HCT116 (cell line): Measurements from ENCODE around the gene PNRC1. TPM values are rescaled to one million over a fixed set of nuclear protein-coding genes. Genes with fewer than 3 reads are reported as not detected.

Experiments used
- ATAC-seq: fragments of 200-7000 bp; cut with Tn5 transposase; 2 replicates; pipeline ENCODE4 v1.9.1; 2020; ENCODE audit warnings: mild to moderate bottlenecking, moderate library complexity
- BruUV-seq: library from RNA; stranded (reverse); fragments of 400-500 nt; replicated peaks from 2 replicates; lab custom pipeline; 2021; lab: Mats Ljungman, UMichigan
- CTCF ChIA-PET: fragments of 300-600 bp; sonication (Branson Sonifier 250); formaldehyde crosslinking; loops from one replicate; lab custom pipeline; 2021; ENCODE audit warnings: antibody characterized with exemption; lab: Charles Lee
- POLR2A ChIA-PET: fragments of 300-600, 350-600 bp; sonication (Branson Sonifier 250); formaldehyde crosslinking; loops from one replicate; lab custom pipeline; 2021; ENCODE audit warnings: antibody characterized with exemption; lab: Charles Lee
- RAD21 ChIA-PET, 2 experiments: fragments of 300-600 bp; sonication (Branson Sonifier 250); formaldehyde crosslinking; loops; one replicate each; lab custom pipeline; 2023; ENCODE audit warnings: low total read pairs in 2 of 2; ENCODE audit not compliant: uncharacterized antibody in 2 of 2, unreplicated experiment in 2 of 2, low non-redundant PET in 1 of 2; lab: Charles Lee
- DNase-seq: peaks from one replicate; pipeline ENCODE4 v3.0.0-alpha.2; 2010; ENCODE audit warnings: low read depth, low spot score
- H2AFZ ChIP-seq: fragments of 200-600 bp; shearing (Covaris generic), sonication (generic); 2 replicates; pipeline ENCODE4 v1.6.1; 2017; ENCODE audit warnings: low read depth, mixed run types, mixed read lengths, antibody characterized with exemption, low read length; ENCODE audit not compliant: poor library complexity, severe bottlenecking
- H3K27ac ChIP-seq: 2 replicates; pipeline ENCODE4 v1.5.1; 2012; ENCODE audit warnings: low read depth, low read length
- H3K27me3 ChIP-seq: fragments of 200-600 bp; sonication (generic); 2 replicates; pipeline ENCODE4 v1.6.1; 2016; ENCODE audit warnings: mixed run types, low read length, mixed read lengths; ENCODE audit not compliant: insufficient read depth
- H3K36me3 ChIP-seq, 2 experiments: fragments of 200-500 bp in 1 of 2; fragments of 200-600 bp in 1 of 2; sonication (Bioruptor generic) in 1 of 2; sonication (generic) in 1 of 2; 2 replicates each; pipeline versions ENCODE4 v1.5.1 to v1.6.1; 2014 to 2016; ENCODE audit warnings: low read length in 2 of 2, inconsistent platforms in 1 of 2, mixed read lengths in 1 of 2, mixed run types in 1 of 2; ENCODE audit not compliant: insufficient read depth in 2 of 2, control insufficient read depth in 1 of 2
- H3K4me1 ChIP-seq, 2 experiments: fragments of 200-600 bp in 1 of 2; sonication (generic) in 1 of 2; 2 replicates each; pipeline versions ENCODE4 v1.5.1 to v1.6.1; 2012 to 2017; ENCODE audit warnings: low read length in 2 of 2, inconsistent platforms in 1 of 2, mild to moderate bottlenecking in 1 of 2, mixed read lengths in 1 of 2, mixed run types in 1 of 2, moderate library complexity in 1 of 2; ENCODE audit not compliant: insufficient read depth in 2 of 2, control insufficient read depth in 1 of 2
- H3K4me2 ChIP-seq: fragments of 200-600 bp; sonication (generic); 2 replicates; pipeline ENCODE4 v1.6.1; 2017; ENCODE audit warnings: mixed run types, low read length, mixed read lengths
- H3K4me3 ChIP-seq, 2 experiments: fragments of 200-600 bp in 1 of 2; sonication (generic) in 1 of 2; replicated peaks in 1 of 2; 2 replicates each; pipeline ENCODE4 v1.5.1; 2011 to 2016; ENCODE audit warnings: low read length in 2 of 2, control low read depth in 1 of 2, low read depth in 1 of 2, mild to moderate bottlenecking in 1 of 2, mixed read lengths in 1 of 2, mixed run types in 1 of 2
- H3K79me2 ChIP-seq: fragments of 200-600 bp; sonication (generic); 2 replicates; pipeline ENCODE4 v1.6.1; 2017; ENCODE audit warnings: mild to moderate bottlenecking, mixed run types, low read length, moderate library complexity, mixed read lengths; ENCODE audit not compliant: insufficient read depth
- H3K9ac ChIP-seq: fragments of 200-600 bp; sonication (generic); 2 replicates; pipeline ENCODE4 v1.6.1; 2016; ENCODE audit warnings: low read length, mixed read lengths
- H3K9me2 ChIP-seq: fragments of 200-600 bp; sonication (generic), shearing (Covaris generic); 2 replicates; pipeline ENCODE4 v1.6.1; 2017; ENCODE audit warnings: mixed run types, mild to moderate bottlenecking, moderate library complexity; ENCODE audit not compliant: insufficient read depth
- H3K9me3 ChIP-seq, 2 experiments: fragments of 200-500 bp in 1 of 2; fragments of 200-600 bp in 1 of 2; sonication (Bioruptor generic) in 1 of 2; sonication (generic) in 1 of 2; 2 replicates each; pipeline ENCODE4 v1.6.1; 2014 to 2017; ENCODE audit warnings: low read length in 2 of 2, mixed read lengths in 2 of 2, inconsistent platforms in 1 of 2, low read depth in 1 of 2, mild to moderate bottlenecking in 1 of 2, mixed run types in 1 of 2, moderate library complexity in 1 of 2; ENCODE audit not compliant: control insufficient read depth in 1 of 2, insufficient read depth in 1 of 2
- H4K20me1 ChIP-seq: fragments of 200-600 bp; sonication (generic), shearing (Covaris generic); 2 replicates; pipeline ENCODE4 v1.6.1; 2017; ENCODE audit warnings: mixed run types, mild to moderate bottlenecking, moderate library complexity; ENCODE audit not compliant: insufficient read depth
- CBX3 ChIP-seq: IDR thresholded peaks from 2 replicates; pipeline ENCODE4 v1.6.1; 2012; ENCODE audit warnings: low read depth
- CEBPB ChIP-seq: IDR thresholded peaks from 2 replicates; pipeline ENCODE4 v1.6.1; 2012; ENCODE audit warnings: low read depth
- ELF1 ChIP-seq: IDR thresholded peaks from 2 replicates; pipeline ENCODE4 v1.6.1; 2012; ENCODE audit warnings: low read depth, borderline replicate concordance
- FOSL1 ChIP-seq: IDR thresholded peaks from 2 replicates; pipeline ENCODE4 v1.6.1; 2012; ENCODE audit warnings: low read depth
- POLR2A ChIP-seq: IDR thresholded peaks from 2 replicates; pipeline ENCODE4 v1.7.0; 2011; ENCODE audit warnings: borderline replicate concordance; ENCODE audit not compliant: insufficient read depth, insufficient read length; ENCODE audit errors: extremely low read depth
- SIN3A ChIP-seq: IDR thresholded peaks from 2 replicates; pipeline ENCODE4 v1.6.1; 2012; ENCODE audit warnings: low read depth
- SP1 ChIP-seq: IDR thresholded peaks from 2 replicates; pipeline ENCODE4 v1.6.1; 2012; ENCODE audit warnings: low read depth
- SRF ChIP-seq: IDR thresholded peaks from 2 replicates; pipeline ENCODE4 v1.6.1; 2012; ENCODE audit warnings: low read depth
- TCF7L2 ChIP-seq: IDR thresholded peaks from 2 replicates; pipeline ENCODE4 v1.7.0; 2011; ENCODE audit warnings: borderline replicate concordance, inconsistent platforms; ENCODE audit not compliant: insufficient read depth, insufficient read length; ENCODE audit errors: extremely low read depth
- intact Hi-C: fragments of 100-400 bp; cut with micrococcal nuclease; formaldehyde crosslinking; loops from 2 replicates; pipeline ENCODE4 v1.10.0; 2022
- total RNA-seq: library from RNA; stranded (reverse); gene quantifications from one replicate; pipeline ENCODE4 v1.2.1, GENCODE V29; 2021; ENCODE audit not compliant: unreplicated experiment
- TF ChIP-seq, protein P1 (sequence below), 3 experiments: fragments of 200-600 bp in 1 of 3; sonication (generic) in 1 of 3; IDR thresholded peaks in 2 of 3; conservative IDR thresholded peaks in 1 of 3; 2 replicates each; pipeline ENCODE4 v1.5.1; 2012 to 2017; ENCODE audit warnings: low read depth in 2 of 3, low read length in 2 of 3, antibody characterized with exemption in 1 of 3, borderline replicate concordance in 1 of 3, control low read depth in 1 of 3, mild to moderate bottlenecking in 1 of 3, mixed read lengths in 1 of 3, mixed run types in 1 of 3, moderate library complexity in 1 of 3; ENCODE audit not compliant: insufficient read depth in 1 of 3
- TF ChIP-seq, protein P2 (sequence below): IDR thresholded peaks from 2 replicates; pipeline ENCODE4 v1.6.1; 2012; ENCODE audit warnings: low read depth
- TF ChIP-seq, protein P3 (sequence below): IDR thresholded peaks from 2 replicates; pipeline ENCODE4 v1.6.1; 2012
- TF ChIP-seq, protein P4 (sequence below): IDR thresholded peaks from 2 replicates; pipeline ENCODE4 v1.6.1; 2011; ENCODE audit warnings: mild to moderate bottlenecking, low read length, moderate library complexity; ENCODE audit not compliant: insufficient replicate concordance; ENCODE audit errors: extremely low read depth

Gene PNRC1
- total RNA-seq, 1 experiment from 2014 or later, result 66.8 TPM

DNA sequence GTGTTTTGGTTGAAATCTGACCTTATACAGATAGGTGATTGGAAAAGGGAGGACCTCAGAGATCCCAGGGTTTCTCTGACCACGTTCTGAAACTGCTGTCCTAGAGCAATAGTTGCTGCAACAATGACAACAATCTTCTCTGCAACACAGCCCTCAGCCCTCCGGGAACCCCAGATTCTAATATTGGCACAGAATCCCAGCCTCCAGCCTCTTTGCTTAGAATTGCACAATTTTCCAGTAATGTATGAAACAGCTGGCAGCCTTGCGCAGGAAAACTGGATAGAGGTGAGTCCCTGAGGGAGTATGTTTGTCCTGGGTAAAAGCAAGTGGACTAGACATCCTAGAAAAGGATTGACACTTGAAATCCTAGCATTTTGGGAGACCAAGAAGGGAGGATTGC is 30.4 kb upstream of the PNRC1 start:
- H3K9ac ChIP-seq, result no peak overlapping the region
- DNase-seq, result no peak

DNA sequence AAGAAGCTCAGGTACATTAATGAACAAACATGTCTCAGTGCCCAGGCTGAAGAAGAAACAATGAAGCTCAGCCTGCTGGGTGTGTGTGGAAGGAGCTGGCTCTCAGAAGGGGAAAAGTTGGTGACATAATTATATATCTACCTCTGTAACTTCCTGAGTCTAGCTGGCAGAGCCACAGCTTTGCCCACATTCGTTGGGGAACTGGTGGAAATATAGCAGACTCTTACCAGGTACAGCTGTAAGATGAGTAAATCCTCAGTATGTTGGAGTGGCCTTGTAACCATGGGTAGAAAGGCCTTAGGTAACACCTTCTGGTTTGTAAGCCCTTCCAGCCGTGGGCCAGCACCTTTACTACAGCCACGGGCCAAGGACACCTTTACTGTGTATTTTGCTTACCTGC is 29.9 kb upstream of the PNRC1 start:
- H3K27ac ChIP-seq, result no peak overlapping the region
- POLR2A ChIA-PET, result no interaction called here
- H3K79me2 ChIP-seq, result no peaks in the 10 kb centered on the region
- no peaks in the 10 kb centered on the region for H3K36me3 ChIP-seq
- RAD21 ChIA-PET, result no interaction called here
- CTCF ChIA-PET, result no interaction called here
- no peaks in the 10 kb centered on the region for H4K20me1 ChIP-seq
- DNase-seq, result no peak
- no peaks in the 10 kb centered on the region for H3K9me3 ChIP-seq
- intact Hi-C loops, result no loop called here
- no TSS peak for BruUV-seq
- no peak for ATAC-seq
- H2AFZ ChIP-seq, result no peak overlapping the region
- H3K4me2 ChIP-seq, result no peak overlapping the region
- no peaks in the 10 kb centered on the region for H3K27me3 ChIP-seq
- H3K4me3 ChIP-seq, result no peak overlapping the region
- H3K9ac ChIP-seq, result no peak overlapping the region
- H3K9me2 ChIP-seq, result no peaks in the 10 kb centered on the region
- no peaks in the 10 kb centered on the region for H3K4me1 ChIP-seq
- TF ChIP-seq SIN3A (no peak), SRF (no peak), SP1 (no peak), CEBPB (no peak), ELF1 (no peak), TCF7L2 (no peak), CBX3 (no peak)
- TF ChIP-seq, protein P1, sequence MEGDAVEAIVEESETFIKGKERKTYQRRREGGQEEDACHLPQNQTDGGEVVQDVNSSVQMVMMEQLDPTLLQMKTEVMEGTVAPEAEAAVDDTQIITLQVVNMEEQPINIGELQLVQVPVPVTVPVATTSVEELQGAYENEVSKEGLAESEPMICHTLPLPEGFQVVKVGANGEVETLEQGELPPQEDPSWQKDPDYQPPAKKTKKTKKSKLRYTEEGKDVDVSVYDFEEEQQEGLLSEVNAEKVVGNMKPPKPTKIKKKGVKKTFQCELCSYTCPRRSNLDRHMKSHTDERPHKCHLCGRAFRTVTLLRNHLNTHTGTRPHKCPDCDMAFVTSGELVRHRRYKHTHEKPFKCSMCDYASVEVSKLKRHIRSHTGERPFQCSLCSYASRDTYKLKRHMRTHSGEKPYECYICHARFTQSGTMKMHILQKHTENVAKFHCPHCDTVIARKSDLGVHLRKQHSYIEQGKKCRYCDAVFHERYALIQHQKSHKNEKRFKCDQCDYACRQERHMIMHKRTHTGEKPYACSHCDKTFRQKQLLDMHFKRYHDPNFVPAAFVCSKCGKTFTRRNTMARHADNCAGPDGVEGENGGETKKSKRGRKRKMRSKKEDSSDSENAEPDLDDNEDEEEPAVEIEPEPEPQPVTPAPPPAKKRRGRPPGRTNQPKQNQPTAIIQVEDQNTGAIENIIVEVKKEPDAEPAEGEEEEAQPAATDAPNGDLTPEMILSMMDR (IDR thresholded peaks at IDR 0.05 in 2 of 3, conservative IDR thresholded peaks at IDR 0.05 in 1 of 3; ENCODE audit: borderline replicate concordance in 1 of 3, insufficient read depth in 1 of 3, low read depth in 2 of 3, low read length in 2 of 3), result no peak
- TF ChIP-seq, protein P2, sequence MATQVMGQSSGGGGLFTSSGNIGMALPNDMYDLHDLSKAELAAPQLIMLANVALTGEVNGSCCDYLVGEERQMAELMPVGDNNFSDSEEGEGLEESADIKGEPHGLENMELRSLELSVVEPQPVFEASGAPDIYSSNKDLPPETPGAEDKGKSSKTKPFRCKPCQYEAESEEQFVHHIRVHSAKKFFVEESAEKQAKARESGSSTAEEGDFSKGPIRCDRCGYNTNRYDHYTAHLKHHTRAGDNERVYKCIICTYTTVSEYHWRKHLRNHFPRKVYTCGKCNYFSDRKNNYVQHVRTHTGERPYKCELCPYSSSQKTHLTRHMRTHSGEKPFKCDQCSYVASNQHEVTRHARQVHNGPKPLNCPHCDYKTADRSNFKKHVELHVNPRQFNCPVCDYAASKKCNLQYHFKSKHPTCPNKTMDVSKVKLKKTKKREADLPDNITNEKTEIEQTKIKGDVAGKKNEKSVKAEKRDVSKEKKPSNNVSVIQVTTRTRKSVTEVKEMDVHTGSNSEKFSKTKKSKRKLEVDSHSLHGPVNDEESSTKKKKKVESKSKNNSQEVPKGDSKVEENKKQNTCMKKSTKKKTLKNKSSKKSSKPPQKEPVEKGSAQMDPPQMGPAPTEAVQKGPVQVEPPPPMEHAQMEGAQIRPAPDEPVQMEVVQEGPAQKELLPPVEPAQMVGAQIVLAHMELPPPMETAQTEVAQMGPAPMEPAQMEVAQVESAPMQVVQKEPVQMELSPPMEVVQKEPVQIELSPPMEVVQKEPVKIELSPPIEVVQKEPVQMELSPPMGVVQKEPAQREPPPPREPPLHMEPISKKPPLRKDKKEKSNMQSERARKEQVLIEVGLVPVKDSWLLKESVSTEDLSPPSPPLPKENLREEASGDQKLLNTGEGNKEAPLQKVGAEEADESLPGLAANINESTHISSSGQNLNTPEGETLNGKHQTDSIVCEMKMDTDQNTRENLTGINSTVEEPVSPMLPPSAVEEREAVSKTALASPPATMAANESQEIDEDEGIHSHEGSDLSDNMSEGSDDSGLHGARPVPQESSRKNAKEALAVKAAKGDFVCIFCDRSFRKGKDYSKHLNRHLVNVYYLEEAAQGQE, result no peak
- TF ChIP-seq, protein P3, sequence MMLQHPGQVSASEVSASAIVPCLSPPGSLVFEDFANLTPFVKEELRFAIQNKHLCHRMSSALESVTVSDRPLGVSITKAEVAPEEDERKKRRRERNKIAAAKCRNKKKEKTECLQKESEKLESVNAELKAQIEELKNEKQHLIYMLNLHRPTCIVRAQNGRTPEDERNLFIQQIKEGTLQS, result no peak

More for the DNA sequence above, 30.4 kb upstream of the PNRC1 start:
- TF ChIP-seq POLR2A, result no peak
- TF ChIP-seq FOSL1, result no peak
- TF ChIP-seq, protein P4, sequence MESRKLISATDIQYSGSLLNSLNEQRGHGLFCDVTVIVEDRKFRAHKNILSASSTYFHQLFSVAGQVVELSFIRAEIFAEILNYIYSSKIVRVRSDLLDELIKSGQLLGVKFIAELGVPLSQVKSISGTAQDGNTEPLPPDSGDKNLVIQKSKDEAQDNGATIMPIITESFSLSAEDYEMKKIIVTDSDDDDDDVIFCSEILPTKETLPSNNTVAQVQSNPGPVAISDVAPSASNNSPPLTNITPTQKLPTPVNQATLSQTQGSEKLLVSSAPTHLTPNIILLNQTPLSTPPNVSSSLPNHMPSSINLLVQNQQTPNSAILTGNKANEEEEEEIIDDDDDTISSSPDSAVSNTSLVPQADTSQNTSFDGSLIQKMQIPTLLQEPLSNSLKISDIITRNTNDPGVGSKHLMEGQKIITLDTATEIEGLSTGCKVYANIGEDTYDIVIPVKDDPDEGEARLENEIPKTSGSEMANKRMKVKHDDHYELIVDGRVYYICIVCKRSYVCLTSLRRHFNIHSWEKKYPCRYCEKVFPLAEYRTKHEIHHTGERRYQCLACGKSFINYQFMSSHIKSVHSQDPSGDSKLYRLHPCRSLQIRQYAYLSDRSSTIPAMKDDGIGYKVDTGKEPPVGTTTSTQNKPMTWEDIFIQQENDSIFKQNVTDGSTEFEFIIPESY, result no peak
- TF ChIP-seq, all 23 proteins: peak for 0
- no peak overlapping the region for H3K4me3 ChIP-seq
- H3K4me1 ChIP-seq, result no peaks in the 10 kb centered on the region
- RAD21 ChIA-PET, result no interaction called here
- no peaks in the 10 kb centered on the region for H3K9me2 ChIP-seq
- POLR2A ChIA-PET, result no interaction called here
- no peak overlapping the region for H3K27ac ChIP-seq
- CTCF ChIA-PET, result no interaction called here
- no TSS peak for BruUV-seq
- intact Hi-C loops, result no loop called here
- H2AFZ ChIP-seq, result no peak overlapping the region
- no peak overlapping the region for H3K4me2 ChIP-seq
- H3K36me3 ChIP-seq, result no peaks in the 10 kb centered on the region
- no peaks in the 10 kb centered on the region for H3K79me2 ChIP-seq
- H3K27me3 ChIP-seq, result no peaks in the 10 kb centered on the region
- ATAC-seq, result no peak
- H4K20me1 ChIP-seq, result no peaks in the 10 kb centered on the region
- no peaks in the 10 kb centered on the region for H3K9me3 ChIP-seq
